A549 treated with RU486 at 1 μM for 4 hours (cell line): ENCODE measurements around the gene NKIRAS1. TPM values are rescaled to one million over a fixed set of nuclear protein-coding genes. Genes with fewer than 3 reads are reported as not detected.

Experiments used
- total RNA-seq: library from RNA; stranded (reverse); fragments of 200-300 nt; extraction: Qiagen RNA extraction; gene quantifications from 5 replicates; pipeline ENCODE4 v1.2.3, GENCODE V29; 2022; ENCODE audit warnings: low read depth

NKIRAS1 gene
- 7.5 to 9.4 TPM (median 8.1 TPM) in 5 replicates for total RNA-seq

GRCh38 chr3:23916886-23917678 lies at the start of gene NKIRAS1, which contains the start of gene RPL15:
TSS of gene NKIRAS1 (minus strand) at chr3:23916990. CDS start at chr3:23910904, 6,086 bp downstream.
TSS of gene RPL15 (plus strand) at chr3:23917132. CDS start at chr3:23917860, 728 bp downstream.

GRCh38 chr3:23944861-23945662 lies 28.3 kb upstream of the NKIRAS1 start, which contains the start of gene NR1D2:
TSS of gene NR1D2 (plus strand) at chr3:23945286. CDS start at chr3:23945579, 293 bp downstream.

Other genes starting within 250 kb of the NKIRAS1 start
- gene UBE2E1, start 111.0 kb downstream of the NKIRAS1 start, total RNA-seq: 85.3 to 108 TPM (median 97.7 TPM) in 5 replicates
- gene RPL15, start 142 bp upstream of the NKIRAS1 start, total RNA-seq: 2,840 to 3,339 TPM (median 2,874 TPM) in 5 replicates
- gene NR1D2, start 28.3 kb upstream of the NKIRAS1 start, total RNA-seq: 5.0 to 7.3 TPM (median 6.0 TPM) in 5 replicates